ENCODE results near the gene TTC6.

TTC6 gene

DNA sequence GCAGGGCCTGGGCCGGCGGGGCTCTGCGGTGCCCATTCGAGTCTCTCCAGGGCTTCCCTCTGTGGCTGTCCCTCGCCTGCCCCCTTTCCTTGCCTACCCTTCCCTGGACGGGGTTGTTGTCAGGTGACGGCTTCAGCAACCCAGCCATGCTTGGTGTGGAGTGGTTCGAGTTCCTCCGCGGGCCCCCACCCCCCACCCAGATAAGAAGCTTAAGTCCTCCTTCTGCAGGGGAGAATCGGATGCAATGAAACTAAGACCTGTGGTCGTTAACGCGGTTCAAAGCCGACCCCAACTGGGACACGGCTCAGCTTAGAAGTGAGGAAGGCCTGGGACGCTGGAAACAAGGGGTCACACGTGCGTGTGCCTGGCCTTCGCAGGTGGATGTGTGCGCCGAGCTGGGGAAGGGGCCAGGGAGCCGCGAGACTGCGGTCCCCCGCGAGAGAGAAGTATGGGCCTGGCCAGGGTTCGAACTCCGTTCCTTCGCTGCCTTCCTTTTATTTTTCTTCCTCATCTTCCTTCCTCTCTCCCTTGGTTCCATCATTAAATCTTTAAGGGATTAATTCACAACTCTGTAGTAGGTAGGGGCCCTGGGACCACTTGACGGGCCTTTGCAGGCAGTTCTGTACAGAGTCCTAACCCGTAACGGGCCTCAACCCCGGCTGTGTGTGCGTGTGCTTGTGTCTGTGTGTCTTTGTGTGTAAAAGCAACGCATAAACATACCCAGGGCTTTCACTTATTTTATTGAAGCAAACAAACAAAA, 3.5 kb downstream of the TTC6 start:
- no peak for DNase-seq

DNA sequence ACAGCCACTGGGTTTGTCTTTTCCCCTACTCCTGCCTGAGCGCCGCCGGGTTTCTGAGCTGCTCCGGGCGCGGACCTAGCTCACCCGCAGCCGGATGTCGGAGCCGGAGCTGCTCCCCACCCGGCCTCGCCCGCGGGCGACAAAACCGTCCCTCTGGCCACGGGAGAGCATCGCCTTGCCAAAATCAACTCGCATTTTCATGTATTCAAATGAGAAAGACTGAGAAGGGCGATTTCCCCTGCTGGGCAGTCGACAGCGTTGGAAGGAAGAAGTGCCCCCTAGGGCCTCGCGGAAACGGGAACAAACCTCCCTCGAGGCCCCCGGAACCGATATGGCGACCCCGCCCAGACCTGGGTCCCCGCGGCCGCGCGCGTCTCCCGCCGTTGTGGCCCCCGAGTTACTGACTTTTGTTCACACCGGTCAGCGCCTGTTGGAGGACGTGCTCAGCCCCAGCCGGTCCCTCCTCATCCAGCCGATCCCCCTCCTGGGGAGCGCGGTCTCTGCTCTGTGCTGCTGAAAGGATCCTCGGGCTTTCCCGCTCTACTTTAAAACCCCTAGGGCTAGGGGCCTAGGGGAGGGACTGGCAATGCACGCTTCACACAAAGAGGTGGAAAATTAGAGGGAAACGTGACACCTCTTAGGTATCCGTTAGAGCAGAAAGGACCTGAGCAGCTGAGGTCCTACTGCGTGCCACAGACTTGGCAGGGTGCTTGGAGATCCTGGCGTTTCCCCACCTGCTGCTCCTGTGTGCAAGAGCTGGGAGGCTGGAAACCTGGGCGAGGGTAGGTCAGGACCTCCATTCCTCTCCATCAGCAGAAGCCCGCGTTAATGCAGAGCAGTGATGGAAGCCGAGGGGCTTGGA, 4.3 kb downstream of the TTC6 start:
- DNase-seq, result no peak

DNA sequence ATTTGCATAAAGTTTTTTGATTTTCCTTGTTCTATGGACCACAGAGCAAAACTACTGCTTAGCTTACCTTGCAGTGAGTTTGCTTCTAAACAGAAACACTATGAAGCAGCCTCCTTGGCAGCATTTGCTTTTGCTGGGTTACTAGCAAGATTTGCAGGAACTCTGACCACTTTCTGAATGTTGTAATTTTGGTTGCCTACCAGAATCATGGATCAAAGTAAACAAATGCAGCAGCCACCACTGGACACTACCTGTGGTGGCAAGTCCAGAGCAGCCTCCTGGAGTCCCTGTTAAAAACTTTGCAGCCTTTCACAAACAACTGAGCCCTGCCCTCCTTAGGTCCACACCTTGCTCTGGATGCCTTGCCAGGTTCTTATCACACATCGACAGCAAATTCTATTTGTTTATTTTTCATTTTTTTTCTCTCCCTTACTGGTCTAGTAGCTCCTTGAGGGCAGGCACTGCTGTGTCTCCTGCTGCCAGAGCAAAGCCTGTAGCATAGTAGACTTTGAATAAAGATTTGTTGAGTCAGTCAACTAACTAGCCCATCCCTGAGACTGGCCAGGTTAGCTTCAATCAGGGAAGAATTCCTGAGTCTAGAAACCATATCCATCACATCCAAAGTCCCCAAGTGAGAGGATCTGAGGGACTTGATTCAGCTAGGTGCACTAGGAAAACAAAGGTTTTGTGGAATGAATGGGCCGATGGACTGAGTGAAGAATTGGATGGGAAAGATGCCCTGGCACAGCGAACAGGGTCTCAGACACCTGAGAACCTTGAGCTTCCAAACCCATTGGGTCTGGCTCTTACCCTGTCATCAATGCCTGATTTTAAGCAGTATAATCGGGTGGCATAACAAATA, 5.7 kb downstream of the TTC6 start:
- DNase-seq, result no peak

DNA sequence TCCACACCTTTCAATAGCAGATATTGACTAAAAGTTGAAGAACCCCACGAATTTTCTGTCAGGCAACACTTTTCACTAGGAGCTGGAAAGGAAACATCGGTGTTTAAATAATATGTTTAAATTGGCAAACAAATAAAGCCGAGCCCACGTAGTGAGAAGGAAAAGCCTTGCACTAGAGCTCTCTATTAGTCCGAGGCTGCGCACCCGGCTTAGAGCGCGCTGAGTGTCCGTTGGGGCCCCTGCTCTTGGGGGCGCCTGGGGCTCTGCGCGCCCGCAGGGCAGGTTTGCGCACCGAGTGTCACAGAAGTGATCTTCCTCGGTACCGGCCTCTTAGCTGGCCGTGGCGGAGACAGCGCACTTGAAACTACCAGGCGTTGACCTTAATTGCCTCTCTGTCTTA, 6.4 kb downstream of the TTC6 start:
- no peak for DNase-seq

DNA sequence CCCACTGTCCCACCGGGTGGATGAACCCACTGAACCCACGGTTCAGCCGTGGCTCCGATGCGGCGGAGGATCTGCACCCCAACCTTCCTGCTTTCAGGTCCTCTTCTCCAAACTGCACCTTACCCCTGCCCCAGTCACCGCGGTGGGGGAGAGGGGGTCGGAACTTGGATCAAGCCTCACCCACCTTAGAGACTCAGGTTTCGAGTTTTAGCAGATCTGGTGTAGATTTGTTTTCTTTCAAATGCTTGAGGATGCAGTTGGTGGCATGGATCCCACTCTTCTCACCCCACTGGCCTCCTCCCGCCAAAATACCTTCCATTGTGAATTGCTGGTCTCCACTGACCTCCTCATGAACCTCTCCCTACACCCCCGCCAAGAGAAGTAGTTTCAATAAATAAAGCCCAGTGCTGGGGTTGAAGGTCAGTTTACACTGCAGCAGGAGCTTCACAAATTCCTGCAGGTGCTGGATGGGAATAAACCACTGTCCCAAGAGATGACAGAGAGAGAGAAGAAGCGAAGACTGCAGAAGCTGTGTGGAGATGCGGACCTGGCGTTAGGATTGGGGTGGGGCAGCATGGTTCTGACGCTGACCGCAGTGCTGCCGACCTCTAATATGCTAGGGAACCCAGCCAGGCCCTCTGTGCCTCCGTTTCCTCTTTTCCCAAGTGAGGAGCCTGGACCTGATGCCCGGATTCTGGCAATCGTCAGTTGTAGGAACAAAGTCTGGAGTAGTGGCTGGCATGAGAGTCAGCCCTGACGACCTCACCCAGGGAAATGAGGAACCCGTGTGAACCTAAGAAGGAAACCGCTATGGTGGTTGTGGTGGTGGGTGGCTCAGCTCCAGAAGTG, 7.4 kb downstream of the TTC6 start:
- no peak for DNase-seq

DNA sequence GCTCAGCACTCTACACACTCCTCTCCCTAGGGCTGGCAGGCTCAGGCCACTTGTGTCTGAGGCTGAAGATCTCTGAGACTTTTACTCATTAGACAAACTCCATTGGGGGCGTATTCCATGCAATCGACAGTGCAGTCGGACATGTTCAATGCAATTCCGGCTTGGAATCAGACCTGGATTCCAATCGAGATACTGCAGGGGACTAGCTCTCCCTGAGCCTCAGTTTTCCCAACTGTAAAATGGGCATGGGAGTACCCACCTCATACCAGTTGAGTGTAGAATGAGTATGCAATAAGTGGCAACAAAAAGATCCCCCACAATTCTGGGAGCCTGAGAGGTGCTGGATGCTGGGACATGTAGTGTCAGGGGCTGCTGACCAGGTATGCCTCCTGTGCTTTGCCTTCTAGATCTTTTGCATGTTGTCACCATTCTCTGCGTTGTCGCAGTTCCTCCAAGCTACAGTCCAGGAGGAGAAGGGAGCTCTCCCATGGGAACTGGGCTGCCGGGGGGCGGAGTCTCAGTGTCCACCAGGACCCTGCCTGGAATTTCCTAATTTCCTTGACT, 8.3 kb downstream of the TTC6 start:
- DNase-seq, result no peak

DNA sequence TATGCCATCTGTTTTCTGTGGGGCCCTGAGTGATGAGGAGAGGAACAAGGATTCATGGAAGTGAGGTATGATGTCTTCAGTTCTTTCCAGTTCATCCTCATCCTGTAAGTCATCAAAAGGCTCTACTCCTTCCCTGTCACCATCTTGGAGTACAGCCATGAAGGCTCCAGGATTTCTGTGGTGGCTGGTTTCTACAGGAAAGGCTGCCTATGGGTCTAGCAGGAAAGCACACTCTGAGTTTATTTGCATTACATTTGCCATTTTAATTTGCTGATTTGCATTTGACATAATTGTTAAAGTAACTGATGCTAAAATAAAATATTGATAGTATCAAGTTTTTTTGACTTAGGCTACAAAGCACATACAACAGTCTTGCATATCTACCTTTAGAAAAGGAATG, 11.2 kb downstream of the TTC6 start:
- DNase-seq, result no peak

DNA sequence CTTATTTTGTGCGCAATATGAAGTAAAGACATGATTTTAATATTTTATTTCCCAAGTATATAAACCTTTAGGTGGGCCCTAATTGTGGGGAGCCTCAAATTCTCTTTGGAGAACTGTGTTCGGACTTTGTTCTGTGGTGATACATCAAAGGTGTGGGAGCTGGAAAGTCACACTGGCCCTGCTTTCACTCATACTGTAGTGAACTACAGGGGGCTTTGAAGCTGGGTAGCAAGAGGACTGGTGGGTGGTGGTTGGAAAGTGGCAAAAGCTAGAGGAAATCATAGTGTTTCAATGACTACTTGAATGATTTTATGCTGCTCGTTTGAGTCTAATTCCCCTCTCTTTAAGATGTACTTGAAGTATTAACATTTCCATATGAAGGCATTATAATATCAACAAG, 13.2 kb downstream of the TTC6 start:
- no peak for DNase-seq

DNA sequence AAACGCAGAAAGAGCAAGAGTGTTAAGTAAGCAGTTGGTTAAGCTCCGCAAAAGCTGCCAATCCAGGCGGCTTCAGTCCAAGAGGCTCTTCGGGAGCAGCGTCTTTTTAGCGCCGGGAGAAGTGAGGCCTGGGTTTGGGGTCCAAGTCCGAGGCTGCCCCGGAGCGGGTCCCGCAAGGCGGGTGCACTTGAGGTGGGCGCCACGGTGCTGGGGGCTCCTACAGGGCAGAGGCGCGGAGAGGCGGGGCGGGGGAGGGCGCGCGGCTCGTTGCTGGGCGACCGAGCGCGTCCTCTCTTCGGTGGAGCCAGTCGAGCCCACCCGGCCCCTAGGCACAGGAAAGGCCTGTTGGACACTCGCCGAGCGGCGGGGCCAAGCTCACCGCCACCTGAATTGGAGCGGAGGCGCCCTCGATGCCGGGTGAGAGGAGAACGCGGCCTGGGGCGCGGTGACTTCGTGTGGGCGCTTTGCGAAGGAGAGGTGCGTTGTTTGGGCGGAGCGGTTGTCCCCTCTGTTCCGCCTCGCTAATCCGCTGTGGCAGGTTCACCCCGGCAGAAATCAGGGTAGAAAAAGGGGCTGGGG, 15.6 kb downstream of the TTC6 start:
- DNase-seq, result no peak

DNA sequence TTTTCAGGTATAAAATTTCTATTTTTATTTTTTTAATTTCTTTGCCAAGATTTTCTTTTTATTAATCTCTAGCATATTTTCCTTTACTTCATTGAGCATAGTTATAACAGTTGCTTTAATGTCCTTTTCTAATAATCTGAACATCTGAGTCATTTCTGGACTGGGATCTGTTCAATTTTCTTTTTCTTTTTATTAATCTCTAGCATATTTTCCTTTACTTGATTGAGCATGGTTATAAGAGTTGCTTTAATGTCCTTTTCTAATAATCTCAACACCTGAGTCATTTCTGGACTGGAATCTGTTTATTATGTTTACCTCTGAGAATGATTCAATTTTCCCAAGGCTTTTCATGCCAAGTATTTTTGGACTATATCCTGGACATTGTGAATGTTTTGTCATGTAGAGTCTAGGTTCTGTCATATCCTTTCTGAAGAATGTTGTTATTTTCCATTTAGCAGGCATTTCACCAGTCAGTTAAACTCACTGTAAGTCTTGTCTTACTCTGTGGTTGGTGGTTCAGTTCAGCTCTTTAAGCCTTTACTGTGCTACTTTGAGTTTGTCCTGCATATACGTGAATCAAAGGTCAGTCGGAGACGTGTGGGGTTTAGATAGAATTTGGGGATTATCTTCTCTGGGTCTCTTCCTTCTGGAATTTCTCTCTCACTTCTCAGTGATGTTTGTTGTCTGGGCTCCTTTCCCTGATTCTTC, 20.3 kb downstream of the TTC6 start:
- no peak for DNase-seq

DNA sequence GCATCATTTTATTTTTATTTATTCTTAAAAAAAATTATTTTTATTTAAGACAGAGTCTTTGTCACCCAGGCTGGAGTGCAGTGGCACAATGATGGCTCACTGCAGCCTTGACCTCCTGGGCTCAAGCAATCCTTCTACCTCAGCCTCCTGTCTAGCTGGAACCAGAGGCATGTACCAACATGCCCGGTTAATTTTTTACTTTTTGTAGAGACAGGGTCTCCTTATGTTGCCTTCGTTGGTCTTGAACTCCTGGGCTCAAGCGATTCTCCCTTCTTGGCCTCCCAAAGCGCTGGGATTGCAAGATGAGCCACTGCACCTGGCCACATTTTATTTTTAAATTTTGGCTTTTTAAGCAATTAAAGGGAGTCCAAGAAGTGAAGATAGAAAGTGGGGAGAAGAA, 21.4 kb downstream of the TTC6 start:
- DNase-seq, result no peak

DNA sequence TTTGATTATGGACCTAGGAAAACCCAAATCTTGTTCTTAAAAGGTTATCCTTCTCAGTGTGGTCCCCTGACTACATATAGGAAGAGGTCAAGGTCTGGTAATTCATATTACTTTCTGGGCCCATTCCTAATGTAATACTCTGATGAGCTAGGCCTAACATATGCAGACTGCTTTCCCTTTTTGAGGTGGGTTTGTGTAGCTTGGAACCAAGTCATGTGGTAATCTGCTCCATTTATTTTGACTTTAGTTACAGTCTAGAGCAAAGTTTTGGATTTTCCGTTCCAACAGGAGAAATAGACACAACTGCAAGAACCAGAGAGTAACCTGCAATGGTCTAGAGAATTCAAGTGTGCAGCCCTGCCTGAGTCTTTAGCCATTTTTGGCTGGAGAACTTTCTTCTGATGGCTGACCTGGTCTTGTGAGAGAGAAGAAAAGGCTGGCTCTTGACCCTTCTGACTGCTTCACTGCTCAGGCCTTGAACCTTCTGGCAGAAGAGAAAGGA, 22.5 kb downstream of the TTC6 start:
- DNase-seq, result no peak

DNA sequence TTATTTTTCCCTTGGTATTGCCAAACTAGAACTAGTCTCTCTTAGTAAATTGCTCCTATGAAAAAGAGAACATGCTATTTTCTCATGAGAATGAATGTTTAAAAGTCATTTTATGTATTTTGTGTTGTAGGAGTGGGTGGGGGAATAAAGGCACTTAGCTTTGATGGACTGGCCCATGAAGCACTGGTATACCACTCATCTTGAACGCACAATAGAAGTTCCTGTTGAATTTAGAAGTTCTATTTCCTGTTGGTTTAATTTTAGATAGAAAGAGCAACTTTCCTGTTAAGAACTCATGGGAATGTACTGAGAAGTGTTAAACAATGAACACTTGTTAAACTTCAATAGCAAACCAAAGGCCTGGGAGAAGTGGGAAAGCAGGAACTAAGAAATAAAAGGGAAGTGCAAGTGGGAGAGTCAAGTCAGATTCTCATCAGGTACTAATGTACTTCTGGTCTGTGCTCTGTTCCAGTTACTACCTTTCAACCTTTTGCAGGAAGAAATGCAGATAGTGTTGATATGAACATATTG, 23.1 kb downstream of the TTC6 start:
- DNase-seq, result no peak

DNA sequence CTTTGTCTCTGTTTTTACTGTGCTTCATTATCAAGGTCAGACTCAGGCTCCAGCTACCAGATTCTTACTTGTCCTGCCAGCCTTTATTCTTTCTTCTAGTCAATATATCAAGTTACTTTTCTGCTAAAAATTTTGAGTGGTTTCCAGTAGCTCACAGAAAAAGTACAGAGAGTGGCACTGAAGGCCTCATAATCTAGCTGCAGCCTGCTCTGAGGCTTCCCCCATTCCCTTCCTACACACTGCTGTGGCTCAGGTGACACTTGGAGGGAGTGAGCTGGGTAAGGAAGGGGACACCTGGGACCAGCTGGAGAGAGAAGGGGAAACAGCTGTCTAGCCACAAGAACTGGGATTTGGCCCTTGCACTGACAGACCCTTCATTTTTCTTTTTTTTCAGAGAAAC, 25.4 kb downstream of the TTC6 start:
- DNase-seq, result no peak

DNA sequence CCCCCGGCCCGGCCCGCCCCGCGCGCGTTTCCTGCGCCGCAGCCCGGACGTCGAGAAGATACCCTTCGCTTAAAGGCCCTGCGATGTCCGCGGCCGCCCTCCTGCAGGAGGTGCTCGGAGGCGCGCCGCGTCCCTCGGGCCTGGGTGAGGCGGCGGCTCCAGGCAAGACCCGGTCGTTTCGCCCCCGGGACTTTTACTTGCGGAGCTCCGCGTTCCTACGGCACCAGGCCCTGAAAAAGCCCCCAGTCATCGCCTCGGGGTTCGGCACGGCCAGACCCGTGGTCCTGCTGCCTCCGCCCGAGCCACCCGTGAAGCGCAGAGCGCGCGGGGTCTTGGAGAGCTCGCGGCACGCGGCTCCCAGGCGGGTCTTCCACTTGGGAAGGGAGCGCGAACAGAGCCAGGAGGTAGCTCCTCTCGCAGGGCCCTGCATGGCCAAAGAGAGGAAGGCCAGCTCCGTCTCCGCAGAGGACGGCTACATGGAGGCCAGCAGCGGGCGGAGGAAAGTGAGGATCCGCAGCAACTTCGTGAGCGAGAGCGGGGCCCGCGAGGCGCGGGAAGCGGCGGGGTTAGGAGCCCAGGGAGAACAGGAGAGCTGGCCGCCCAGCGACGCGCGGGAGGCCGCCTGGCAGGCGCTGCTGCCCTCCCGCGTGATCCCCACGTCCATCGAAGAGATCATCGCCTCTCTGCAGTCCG, 26.9 kb downstream of the TTC6 start:
- no peak for DNase-seq

DNA sequence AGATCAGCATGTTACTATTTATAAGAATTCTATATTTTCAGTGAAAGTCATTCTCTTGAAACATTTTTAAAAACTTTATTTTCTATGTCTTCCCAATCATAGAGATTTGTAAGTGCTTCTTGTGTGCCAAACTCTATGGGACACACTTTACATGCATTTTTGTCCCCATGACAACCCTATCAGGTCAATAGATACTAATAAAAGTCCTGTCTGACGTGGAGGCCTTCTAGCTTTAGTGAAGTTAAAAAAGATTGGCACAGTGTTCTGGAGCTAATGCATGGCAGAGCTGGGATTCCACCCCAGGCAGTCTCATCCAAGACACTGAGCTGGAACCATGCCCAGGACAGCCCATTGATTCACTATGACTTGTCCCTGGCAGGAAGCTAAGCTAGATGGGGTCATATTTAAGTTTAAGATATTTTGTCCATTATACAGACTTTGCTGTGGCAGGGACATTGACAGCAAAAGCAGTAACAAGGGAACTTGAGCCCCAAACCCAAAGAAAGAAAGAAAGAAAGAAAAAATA, 28.1 kb downstream of the TTC6 start:
- no peak for DNase-seq

DNA sequence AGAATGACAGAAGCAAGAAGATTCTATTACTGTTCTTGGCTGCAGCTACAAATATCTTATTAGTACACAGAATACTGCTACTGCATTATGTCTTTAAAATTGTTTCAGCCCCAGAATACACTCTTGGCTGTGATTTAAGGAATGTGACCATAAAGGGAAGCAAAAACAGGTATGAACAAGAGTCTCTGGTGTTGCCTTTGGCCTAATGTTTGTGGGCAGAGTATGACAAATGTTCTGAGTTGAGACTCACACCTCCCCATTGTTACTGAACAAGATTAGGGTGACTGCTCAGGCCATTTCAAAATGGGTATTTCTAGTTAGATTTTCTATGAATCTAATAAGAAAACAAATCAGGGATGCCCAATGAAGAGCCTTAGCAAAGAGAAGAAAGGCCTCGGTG, 28.5 kb downstream of the TTC6 start:
- no peak for DNase-seq

DNA sequence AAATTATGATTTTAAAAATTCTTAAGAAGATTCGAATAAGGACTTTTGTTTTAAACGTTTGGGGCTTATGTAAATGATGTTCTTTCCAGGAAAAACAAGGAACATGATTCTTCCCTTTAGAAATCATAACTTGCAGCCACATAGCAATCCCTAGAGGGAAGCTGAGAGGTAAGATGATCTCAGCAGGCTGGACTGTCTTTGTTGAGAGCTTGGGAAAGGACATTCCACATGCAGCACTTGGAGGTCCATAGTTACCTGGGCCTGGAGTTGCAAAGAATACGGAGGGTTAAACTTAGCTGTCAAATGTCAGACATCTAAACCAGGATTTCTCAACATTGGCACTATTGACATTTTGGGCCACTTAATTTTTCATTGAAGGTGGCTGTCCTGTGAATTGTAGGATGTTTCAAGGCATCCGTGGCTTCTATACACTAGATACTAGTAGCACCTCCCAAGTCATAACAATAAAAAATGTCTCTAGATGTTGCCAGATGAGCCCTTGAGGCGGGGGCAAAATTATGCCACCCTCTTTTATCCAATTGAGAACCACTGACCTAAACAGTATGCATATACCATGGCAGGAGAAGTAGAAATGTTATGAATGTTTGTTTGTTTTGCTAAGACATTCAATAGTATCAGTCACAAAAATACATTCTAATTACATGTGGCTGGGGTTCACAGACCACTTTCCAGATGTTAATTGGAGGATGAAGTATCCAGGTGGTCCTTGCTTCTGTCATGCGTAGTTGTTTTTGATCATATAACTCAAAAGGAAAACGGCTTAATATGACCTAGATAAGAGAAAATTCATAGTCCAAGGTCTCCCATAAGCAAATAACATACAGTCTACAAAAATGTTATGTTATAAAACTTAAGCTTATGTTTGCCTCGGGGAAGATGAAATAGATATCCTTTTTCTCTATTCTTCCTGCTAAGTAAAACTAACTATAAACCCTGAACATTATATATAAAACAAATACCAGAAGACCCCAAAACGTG, 30.5 kb downstream of the TTC6 start:
- DNase-seq, result peak; percentile 36
